GM23248 (cell line): ENCODE data around the gene ZNF324B.
"Not testable (repeated sequence)": the region's sequence is repeated elsewhere in the genome, so short reads cannot be mapped to it uniquely, and the experiment has no call there.

Source experiments
- EZH2 ChIP-seq: fragments of 200-600 bp; sonication (generic); IDR thresholded peaks from 2 replicates; pipeline ENCODE4 v1.6.1; 2018; ENCODE audit warnings: antibody characterized with exemption, mild to moderate bottlenecking; ENCODE audit not compliant: insufficient read depth, poor library complexity, severe bottlenecking
- EZH2phosphoT487 ChIP-seq: fragments of 200-600 bp; sonication (generic); IDR thresholded peaks from 2 replicates; pipeline ENCODE4 v1.6.1; 2018; ENCODE audit warnings: antibody characterized with exemption, moderate library complexity, mild to moderate bottlenecking, low read depth; ENCODE audit not compliant: insufficient read depth

DNA sequence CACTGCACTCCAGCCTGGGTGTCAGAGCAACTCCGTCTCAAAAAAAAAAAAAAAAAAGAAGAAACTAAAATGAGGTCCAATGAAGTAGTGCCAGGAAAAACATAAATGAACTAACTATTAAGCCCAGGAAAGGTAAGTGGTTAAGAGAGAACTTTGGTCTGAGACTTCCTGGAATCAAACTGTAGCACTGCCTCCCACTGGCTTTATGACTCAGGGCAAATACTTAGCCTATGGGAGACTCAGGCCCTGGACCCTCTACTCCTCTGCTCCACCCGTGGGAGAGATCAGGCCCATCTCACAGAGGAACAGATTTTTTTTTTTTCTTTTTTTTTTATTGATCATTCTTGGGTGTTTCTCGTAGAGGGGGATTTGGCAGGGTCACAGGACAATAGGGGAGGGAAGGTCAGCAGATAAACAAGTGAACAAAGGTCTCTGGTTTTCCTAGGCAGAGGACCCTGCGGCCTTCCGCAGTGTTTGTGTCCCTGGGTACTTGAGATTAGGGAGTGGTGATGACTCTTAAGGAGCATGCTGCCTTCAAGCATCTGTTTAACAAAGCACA lies 47.4 kb upstream of the ZNF324B start:
- TF ChIP-seq EZH2phosphoT487, EZH2: not testable (repeated sequence)
